Coronary artery (tissue), 2 donors: ENCODE data around the gene MROH2B.

Source experiments
- DNase-seq: peaks from one replicate; pipeline ENCODE4 v3.0.0-alpha.2; 2017; ENCODE audit warnings: low spot score
- H3K27ac ChIP-seq, 2 donors: fragments of 200-600 bp; sonication (generic); one replicate each; pipeline ENCODE4 v1.5.1; 2016 to 2019
- H3K4me3 ChIP-seq: fragments of 200-600 bp; sonication (generic); 2 replicates; pipeline ENCODE4 v1.5.1; 2016; ENCODE audit warnings: mild to moderate bottlenecking, moderate library complexity
- TF ChIP-seq, protein P1 (sequence below): fragments of 200-600 bp; sonication (generic); IDR thresholded peaks from one replicate; pipeline ENCODE4 v1.5.1; 2019; ENCODE audit warnings: antibody characterized with exemption

MROH2B gene

DNA sequence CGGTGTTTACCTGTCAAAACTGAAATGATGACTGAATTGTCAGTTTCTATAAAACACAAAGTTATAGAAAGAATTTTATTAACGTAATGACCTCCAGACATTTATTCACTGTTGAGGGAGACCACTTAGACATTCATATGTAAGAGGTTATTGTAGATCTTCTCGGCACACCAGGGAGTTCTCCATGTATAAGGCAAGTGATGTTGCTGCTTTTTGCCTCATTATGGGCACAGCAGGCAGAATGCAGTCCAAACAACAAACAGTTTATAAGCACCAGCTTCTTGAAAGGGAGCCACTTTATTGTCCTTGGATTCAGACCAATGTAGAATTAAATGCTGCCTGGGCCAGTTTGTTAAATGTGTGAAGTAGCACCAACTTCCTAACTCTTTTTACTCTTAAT lies 95.1 kb downstream of the MROH2B start:
- no peak overlapping the region for H3K4me3 ChIP-seq
- no peak overlapping the region for H3K27ac ChIP-seq
- TF ChIP-seq, protein P1, sequence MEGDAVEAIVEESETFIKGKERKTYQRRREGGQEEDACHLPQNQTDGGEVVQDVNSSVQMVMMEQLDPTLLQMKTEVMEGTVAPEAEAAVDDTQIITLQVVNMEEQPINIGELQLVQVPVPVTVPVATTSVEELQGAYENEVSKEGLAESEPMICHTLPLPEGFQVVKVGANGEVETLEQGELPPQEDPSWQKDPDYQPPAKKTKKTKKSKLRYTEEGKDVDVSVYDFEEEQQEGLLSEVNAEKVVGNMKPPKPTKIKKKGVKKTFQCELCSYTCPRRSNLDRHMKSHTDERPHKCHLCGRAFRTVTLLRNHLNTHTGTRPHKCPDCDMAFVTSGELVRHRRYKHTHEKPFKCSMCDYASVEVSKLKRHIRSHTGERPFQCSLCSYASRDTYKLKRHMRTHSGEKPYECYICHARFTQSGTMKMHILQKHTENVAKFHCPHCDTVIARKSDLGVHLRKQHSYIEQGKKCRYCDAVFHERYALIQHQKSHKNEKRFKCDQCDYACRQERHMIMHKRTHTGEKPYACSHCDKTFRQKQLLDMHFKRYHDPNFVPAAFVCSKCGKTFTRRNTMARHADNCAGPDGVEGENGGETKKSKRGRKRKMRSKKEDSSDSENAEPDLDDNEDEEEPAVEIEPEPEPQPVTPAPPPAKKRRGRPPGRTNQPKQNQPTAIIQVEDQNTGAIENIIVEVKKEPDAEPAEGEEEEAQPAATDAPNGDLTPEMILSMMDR, result no peak
- DNase-seq, result no peak

DNA sequence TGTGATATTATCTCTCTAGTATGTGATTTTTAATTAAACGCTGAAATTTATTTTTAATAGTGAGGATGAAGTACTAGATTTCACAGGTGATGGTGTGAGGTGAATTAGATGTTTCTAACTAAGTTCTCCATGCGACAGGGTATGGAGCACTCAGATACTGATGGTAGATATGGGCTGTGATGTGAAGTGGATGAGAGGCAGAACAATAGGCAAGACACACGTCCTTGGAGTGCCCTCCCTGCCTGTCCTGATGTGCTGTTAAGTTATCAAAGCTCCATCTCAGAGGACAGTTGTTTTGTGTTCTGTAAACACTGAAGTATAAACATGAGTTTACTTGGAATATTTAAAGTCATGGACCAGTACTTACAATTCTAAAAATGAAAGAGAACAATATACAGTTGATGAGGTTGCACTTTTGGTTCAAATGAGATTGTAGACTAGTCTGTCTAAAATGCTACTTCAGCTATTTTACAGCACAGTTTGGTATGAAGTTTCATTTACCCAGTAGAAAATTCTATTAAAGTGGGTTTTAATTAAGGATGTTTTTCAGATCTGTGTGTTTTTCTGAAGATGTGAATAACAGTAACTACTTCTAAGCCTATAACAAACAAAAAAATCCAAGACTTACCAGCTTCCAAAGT lies 97.7 kb downstream of the MROH2B start:
- Histone ChIP-seq H3K27ac (no peak overlapping the region), H3K4me3 (no peak overlapping the region)
- TF ChIP-seq, protein P1, result no peak
- no peak for DNase-seq

DNA sequence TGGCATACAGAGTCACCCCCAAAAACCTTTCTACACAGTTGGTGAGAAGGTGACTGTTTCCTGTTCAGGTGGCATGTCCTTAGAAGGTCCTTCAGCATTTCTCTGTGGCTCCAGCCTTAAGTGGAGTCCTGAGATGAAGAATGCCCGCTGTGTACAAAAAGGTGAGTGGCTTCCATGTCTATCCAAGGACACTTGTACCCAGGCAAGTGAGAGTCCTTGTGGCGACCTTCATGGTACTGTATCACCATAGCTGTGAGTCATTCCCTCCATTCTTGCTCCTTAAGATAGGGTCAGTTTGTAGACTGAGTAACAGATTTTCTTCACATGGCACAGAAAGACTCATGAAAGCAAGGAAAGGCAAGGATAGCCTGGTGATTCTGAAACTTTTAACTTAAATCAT lies 98.7 kb downstream of the MROH2B start:
- H3K27ac ChIP-seq, result no peak overlapping the region
- H3K4me3 ChIP-seq, result no peak overlapping the region
- TF ChIP-seq, protein P1, result no peak
- no peak for DNase-seq

DNA sequence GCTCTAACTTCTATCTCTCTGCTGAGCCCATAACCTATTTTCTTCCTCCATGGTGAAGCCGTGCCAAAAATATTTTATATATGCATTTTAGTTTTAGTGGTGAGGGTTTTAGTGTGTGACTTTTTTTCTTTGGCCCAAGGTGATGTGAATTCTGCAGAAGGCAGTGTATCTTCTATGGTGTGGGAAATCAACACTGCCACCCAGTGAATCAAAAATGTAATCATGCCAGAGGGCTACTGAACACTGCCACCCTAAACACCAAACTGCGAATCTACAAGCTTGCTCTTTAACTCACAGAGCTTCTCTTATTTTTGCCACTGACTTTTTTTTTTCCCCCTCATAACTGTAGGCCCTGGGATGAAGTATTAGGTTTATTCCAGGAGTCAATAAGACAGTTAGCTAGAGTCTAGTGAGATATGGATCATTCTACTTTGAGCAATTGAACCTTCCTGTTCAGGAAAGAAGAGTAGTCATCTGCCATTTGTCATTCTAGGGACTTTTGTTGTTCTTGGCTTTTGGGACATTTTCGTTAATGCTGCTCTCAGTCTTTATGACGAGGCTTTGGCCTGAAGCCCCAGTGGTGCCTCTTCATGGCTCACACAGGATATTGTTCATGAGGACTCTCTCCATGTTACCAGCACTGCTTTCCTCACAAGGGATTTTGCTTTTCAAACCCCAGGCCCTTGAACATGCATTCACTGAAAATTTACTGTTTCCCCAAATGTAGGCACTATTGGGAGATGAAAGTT lies 108.8 kb downstream of the MROH2B start:
- no peak for DNase-seq
- no peak overlapping the region for H3K27ac ChIP-seq
- H3K4me3 ChIP-seq, result no peak overlapping the region
- TF ChIP-seq, protein P1, result no peak

DNA sequence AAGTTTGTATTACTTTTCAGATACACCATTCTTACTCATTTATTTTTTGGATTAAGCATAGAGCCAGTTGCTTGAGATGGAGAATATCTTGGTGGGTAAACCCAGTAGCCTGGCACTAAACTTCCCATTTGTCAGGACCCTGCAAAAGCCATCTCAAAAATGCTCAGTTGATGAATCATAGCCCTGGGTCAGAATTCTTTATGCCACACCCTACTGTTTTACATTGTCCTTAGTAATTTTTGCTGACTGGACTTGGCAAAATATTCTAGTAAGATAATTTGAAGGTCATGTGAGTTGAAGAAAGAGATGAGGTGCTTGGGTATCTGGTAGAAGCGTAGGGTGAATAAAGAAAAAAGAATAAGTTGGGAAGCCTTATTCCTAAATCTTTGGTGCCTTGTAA lies 111.1 kb downstream of the MROH2B start:
- TF ChIP-seq, protein P1, result no peak
- H3K4me3 ChIP-seq, result no peak overlapping the region
- H3K27ac ChIP-seq, result no peak overlapping the region
- no peak for DNase-seq

DNA sequence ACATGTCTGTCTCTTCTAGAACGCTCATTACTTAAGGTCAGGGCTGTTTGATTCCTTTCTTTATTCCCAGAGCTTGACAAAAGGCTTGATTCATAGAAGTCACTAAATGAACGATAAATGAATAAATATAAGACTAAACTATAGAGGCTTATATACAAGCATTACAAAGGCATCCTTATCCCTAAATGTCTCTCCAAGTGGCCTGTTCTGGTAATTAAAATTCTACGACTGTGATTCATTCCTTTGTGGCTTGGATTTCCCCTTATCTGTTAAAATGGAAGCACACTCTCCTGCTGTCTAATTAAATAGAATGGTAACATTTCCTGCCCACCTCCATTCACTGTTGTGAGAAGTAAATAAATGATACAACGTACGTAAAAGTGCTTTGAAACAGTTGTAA lies 112.3 kb downstream of the MROH2B start:
- DNase-seq, result no peak
- Histone ChIP-seq H3K27ac (no peak overlapping the region), H3K4me3 (no peak overlapping the region)
- TF ChIP-seq, protein P1, result no peak

DNA sequence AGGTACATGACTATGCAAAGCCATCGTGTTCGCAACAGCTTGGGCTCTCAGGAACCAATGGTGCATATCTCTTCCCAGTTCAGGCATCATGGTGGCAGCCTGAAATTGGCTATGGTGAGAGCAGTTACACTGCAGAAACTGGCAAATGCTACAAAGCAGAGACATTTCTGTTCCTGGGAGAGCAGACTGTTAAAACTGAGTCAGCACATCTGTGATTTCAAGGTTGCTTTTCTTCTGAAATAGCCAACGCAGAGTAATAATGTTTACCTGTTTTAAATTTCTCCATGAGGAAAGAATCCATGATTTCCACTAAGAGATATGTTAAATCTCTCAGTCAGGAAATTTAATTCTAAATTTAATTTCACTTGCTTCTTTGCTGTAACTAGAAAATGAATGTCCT lies 114.1 kb downstream of the MROH2B start:
- H3K4me3 ChIP-seq, result no peak overlapping the region
- DNase-seq, result no peak
- H3K27ac ChIP-seq, result no peak overlapping the region
- TF ChIP-seq, protein P1, result no peak
